Glutamatergic neuron (in vitro differentiated cells): ENCODE data around the gene THAP9. TPM values are rescaled to one million over a fixed set of nuclear protein-coding genes. Genes with fewer than 3 reads are reported as not detected.

Source experiments
- DNase-seq: peaks from one replicate; pipeline ENCODE4 v3.0.0; 2022
- H3K27ac Mint-ChIP-seq: one replicate; pipeline ENCODE4 v1.8.0; 2020; ENCODE audit warnings: mild to moderate bottlenecking, mixed read lengths, inconsistent platforms; ENCODE audit not compliant: unreplicated experiment
- H3K27me3 Mint-ChIP-seq: one replicate; pipeline ENCODE4 v1.8.0; 2020; ENCODE audit warnings: mild to moderate bottlenecking, moderate library complexity, mixed read lengths, inconsistent platforms; ENCODE audit not compliant: unreplicated experiment
- H3K36me3 Mint-ChIP-seq: one replicate; pipeline ENCODE4 v1.8.0; 2020; ENCODE audit warnings: mild to moderate bottlenecking, mixed read lengths, inconsistent platforms; ENCODE audit not compliant: unreplicated experiment
- H3K4me1 Mint-ChIP-seq: one replicate; pipeline ENCODE4 v1.8.0; 2020; ENCODE audit warnings: mild to moderate bottlenecking, low read depth, mixed read lengths, inconsistent platforms; ENCODE audit not compliant: unreplicated experiment
- H3K4me3 Mint-ChIP-seq: one replicate; pipeline ENCODE4 v1.8.0; 2020; ENCODE audit warnings: mild to moderate bottlenecking, mixed read lengths, inconsistent platforms; ENCODE audit not compliant: unreplicated experiment
- H3K9me3 Mint-ChIP-seq: one replicate; pipeline ENCODE4 v1.8.0; 2020; ENCODE audit warnings: mild to moderate bottlenecking, moderate library complexity, mixed read lengths, inconsistent platforms; ENCODE audit not compliant: unreplicated experiment
- CTCF ChIP-seq: fragments of 200-600 bp; sonication (generic); IDR thresholded peaks from one replicate; pipeline ENCODE4 v1.5.0; 2021; ENCODE audit not compliant: partially characterized antibody, unreplicated experiment
- total RNA-seq: library from RNA; stranded (reverse); fragmentation: NEBNext Ultra II Directional; extraction: Animal tissue kit (Norgen Biotek cat#: 25700); gene quantifications from one replicate; pipeline ENCODE4 v1.2.1, GENCODE V29; 2021; ENCODE audit not compliant: unreplicated experiment

The THAP9 gene
- total RNA-seq, 1 donor from 2014 or later: 8.7 TPM

DNA sequence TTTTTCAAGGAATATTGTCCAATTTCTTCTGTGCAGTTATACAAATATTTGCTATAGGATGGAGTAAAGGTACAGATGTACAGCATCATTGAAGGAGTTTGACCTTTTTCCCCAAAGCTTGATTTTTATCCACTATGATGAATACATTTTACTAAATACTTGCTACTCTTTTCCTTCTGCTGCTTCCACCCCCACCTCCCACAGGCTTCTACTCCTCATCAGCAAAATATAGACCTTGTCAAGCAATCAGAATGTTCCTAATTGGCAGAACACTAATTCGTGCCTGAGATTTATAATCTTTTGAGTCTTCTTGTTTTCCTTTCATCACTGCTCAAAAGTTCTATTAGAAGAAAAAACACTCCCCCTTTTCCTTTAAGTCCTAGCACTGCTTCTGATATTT lies 3.8 kb upstream of the THAP9 start:
- no peak overlapping the region for H3K27ac Mint-ChIP-seq

GRCh38 chr4:82898322-82899243 lies 2.0 kb upstream of the THAP9 start:
- Mint-ChIP-seq H3K4me3 (no peak overlapping the region), H3K27ac (no peak overlapping the region), H3K4me1 (peaks cover 14% of the 10 kb centered on the region), H3K27me3 (peaks cover 2% of the 10 kb centered on the region), H3K36me3 (no peaks in the 10 kb centered on the region), H3K9me3 (no peaks in the 10 kb centered on the region)
- peak; percentile 11 for TF ChIP-seq CTCF
- DNase-seq: no peak

More for the DNA sequence above, 3.8 kb upstream of the THAP9 start:
- Mint-ChIP-seq H3K4me3 (no peak overlapping the region), H3K36me3 (no peaks in the 10 kb centered on the region), H3K27me3 (peaks cover 4% of the 10 kb centered on the region), H3K4me1 (peaks cover 18% of the 10 kb centered on the region), H3K9me3 (peaks cover 3% of the 10 kb centered on the region)
- DNase-seq: no peak
- TF ChIP-seq CTCF: no peak

- no peak overlapping the region for H3K4me3 Mint-ChIP-seq
- no peak for DNase-seq
- no peaks in the 10 kb centered on the region for H3K9me3 Mint-ChIP-seq
- H3K36me3 Mint-ChIP-seq: no peaks in the 10 kb centered on the region
- no peak overlapping the region for H3K27ac Mint-ChIP-seq
- H3K27me3 Mint-ChIP-seq: peaks cover 2% of the 10 kb centered on the region
- no peak for TF ChIP-seq CTCF
- peaks cover 14% of the 10 kb centered on the region for H3K4me1 Mint-ChIP-seq
These were observed 1.0 kb upstream of the THAP9 start for GRCh38 chr4:82899374-82900065.

DNA sequence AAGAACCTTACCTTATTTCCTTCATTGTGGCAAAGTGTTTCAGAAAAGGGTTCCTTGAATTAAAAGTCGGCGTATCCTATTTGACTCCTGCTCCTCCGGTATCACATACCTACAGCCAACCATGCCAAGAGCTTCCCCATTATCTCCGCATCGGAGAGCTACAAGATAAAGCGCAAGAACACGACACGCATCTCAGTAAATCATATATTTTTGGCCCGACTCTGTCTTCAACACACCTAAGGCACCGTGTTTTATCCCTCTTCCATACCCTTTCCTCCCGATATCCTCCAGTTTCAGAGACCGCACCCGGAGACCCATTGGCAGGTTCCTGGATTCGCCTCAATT lies 497 bp upstream of the THAP9 start:
- Mint-ChIP-seq H3K27me3 (no peaks in the 10 kb centered on the region), H3K9me3 (no peaks in the 10 kb centered on the region), H3K36me3 (no peaks in the 10 kb centered on the region), H3K27ac (no peak overlapping the region), H3K4me1 (peaks cover 14% of the 10 kb centered on the region), H3K4me3 (no peak overlapping the region)
- no peak for TF ChIP-seq CTCF
- no peak for DNase-seq
